SK-N-DZ (cell line): Measurements from ENCODE around the gene NFS1. TPM values are rescaled to one million over a fixed set of nuclear protein-coding genes. Genes with fewer than 3 reads are reported as not detected.
"Not testable (repeated sequence)": the region's sequence is repeated elsewhere in the genome, so short reads cannot be mapped to it uniquely, and the experiment has no call there.

Source experiments
- DNase-seq: peaks from one replicate; pipeline ENCODE4 v3.0.0-alpha.2; 2015; ENCODE audit warnings: low spot score
- polyA plus RNA-seq, 2 experiments: library from polyadenylated mRNA; depleted of rRNA; stranded (reverse); fragments of >200 nt; gene quantifications; 2 replicates each; pipeline ENCODE4 v1.2.3, GENCODE V29; 2014

The NFS1 gene
- polyA plus RNA-seq (2014; cell fraction: cytosol; rRNA removed) = 54.3 and 61.6 TPM in 2 replicates
- 29.0 and 50.1 TPM in 2 replicates for polyA plus RNA-seq (2014; cell fraction: nucleus; rRNA removed)

DNA sequence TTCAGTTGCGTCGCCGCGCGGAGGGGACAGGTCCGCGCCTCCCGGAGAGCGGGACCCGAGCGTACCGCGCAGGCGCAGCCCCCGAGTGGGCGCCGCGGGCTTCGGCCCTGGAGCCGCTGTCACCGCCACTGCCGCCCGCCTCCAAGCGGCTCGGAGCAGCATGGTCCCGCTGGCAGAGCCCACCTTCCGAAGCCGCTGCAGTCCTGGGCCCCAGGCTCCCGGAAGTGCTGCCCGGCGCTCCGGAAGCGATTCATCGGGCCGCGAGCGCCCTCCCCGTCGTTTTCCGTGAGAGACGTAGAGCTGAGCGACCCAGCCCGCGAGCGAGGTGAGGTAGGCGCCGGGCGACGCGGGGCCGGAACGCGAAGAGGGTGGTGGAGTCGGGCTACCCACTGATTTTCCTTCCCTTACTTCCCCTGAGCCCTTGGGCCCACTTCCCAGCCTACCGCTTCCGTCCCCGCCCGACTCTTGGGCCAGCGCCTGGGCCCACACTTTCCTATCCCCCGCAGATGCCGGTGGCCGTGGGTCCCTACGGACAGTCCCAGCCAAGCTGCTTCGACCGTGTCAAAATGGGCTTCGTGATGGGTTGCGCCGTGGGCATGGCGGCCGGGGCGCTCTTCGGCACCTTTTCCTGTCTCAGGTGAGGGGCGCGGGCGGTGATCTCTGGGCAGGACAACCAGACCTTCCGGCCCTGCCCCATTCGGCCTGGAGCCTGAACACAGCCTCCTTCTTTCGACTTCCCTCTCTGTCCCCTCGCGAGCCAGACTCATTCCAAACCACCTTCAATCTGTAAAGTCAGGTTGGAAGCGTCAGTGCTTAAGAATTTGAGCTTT, at the start of gene NFS1, which contains the start of gene ROMO1:
Gene NFS1 (minus strand): TSS at position 226 of the 830 bp plus-strand sequence. CDS start 64 bp downstream, at position 162.
Gene ROMO1 (plus strand): TSS at position 279 of the 830 bp plus-strand sequence. CDS start 228 bp downstream, at position 507.
- peak; percentile 95 for DNase-seq

DNA sequence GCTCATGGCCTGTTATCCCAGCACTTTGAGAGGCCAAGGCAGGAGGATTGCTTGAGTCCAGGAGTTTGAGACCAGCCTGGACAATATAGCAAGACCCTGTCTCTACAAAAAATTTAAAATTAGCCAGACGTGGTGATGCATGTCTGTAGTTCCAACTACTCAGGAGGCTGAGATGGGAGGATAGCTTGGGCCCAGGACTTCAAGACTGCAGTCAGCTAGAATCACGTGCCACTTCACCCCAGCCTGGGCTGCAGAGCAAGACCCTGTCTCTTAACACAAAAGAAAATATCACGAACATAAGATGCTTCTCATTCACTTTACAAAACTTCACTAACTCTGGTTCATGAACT, 45.3 kb upstream of the NFS1 start:
- DNase-seq = not testable (repeated sequence)

DNA sequence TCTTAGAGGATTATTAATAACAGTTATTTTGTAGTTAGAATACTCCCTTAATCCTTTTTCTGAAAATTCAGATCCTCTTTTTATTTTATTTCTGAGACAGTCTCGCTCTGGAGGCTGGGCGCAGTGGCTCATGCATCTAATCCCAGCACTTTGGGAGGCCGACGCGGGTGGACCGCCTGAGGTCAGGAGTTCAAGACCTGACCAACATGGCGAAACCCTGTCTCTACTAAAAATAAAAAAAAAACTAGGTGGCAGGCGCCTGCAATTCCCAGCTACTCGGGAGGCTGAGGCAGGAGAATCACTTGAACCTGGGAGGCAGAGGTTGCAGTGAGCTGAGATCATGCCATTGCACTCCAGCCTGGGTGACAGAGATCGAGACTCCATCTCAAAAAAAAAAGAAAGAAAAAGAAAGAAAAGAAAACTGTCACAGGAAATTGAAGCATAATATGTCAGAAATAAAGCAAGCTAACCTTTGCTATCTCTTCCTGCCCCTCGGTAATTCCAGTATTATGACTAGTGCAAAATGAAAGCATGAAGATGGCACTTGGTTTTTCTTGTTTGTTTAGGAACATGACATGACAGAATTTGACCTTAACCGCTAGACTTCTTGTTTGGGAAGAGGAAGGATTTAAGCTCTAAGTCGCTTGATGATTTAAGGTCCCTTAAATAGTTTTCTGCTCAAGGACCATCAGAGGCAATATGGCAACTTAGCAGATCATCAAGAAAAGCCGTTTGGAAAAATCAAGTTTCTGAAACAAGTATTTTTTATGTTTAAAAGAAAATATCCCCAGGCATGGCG, 44.7 kb upstream of the NFS1 start:
- DNase-seq = no peak

DNA sequence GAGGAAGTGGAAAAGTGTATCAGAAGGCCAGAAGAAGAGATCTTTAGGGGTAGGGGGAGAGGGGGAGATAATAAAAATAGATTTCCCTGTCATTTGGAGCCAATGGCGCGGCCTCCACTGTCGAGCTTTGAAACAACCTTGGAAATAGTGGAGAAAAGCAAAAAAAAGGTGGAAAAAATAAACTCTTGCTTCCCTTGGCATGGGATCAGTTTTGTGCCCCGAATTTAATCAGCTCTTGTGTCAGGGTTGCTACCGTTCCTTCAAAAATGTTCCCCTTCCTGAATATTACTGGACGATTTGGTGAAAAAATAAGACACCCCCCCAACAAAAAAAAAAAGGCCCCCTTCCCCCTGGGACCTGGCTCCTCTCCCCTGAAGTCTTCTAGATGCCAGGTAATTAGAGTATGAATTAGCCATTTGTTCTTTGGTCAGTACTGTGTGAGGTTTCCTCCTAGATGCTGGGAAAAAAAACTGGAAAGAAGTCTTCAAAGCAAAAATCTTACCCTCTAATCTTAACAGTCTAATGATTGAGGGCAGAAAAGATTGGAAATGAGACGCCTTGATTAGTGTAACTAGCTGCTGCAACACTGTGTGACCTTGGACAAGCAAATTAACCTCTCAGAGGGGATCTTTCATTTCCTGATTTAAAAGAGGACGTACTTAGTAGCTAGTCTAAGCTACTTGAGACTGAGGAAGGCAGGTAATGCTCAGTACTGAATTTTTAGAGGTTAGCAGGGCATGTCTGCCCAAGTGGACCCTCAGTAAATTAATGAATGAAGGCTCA, 43.8 kb upstream of the NFS1 start:
- DNase-seq = peak; percentile 40

DNA sequence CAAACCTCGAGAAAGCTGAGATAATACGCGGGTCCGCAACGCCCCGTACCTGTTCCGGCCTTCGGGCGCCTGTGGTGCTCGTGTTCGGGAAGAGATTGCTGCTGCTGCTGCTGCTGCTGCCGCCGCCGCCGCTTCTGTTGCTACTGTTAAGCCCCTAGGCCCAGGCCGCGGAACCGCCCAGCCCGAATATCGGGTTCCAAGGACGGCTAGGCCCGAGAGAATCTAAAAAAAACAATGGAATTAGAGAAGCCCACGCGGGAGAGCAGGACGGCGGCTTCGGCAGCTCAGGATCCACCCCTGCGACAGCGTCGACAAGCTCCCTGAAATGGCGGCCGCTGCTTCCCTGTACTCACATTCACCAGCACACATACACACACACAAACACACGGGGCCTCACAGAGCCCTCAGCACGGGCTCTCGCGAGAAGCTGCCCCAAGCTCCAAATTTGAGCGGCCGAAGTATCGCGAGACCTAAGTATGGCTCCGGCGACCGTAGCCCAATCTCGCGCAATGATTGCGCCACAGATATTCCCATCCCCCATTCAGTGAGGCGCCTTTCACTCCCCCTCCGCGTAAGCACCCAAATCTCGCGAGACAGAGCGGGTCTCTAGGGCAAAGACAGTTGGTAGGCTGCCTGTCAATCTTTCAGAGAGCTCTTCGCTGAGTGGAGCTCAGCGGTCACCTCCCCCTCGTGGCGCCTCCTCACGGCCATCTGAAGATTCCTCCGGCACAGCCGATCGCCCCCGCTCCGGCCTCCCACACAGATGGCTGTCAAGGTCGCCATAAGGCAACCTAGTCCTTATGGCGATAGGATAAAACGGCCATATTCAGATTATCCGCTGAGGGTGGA, 43.0 kb upstream of the NFS1 start, which contains the start of gene RBM39:
Gene RBM39 (minus strand): TSS at position 369 of the 849 bp plus-strand sequence. CDS start 1,386 bp downstream, outside the sequence.
- DNase-seq = peak; percentile 100

DNA sequence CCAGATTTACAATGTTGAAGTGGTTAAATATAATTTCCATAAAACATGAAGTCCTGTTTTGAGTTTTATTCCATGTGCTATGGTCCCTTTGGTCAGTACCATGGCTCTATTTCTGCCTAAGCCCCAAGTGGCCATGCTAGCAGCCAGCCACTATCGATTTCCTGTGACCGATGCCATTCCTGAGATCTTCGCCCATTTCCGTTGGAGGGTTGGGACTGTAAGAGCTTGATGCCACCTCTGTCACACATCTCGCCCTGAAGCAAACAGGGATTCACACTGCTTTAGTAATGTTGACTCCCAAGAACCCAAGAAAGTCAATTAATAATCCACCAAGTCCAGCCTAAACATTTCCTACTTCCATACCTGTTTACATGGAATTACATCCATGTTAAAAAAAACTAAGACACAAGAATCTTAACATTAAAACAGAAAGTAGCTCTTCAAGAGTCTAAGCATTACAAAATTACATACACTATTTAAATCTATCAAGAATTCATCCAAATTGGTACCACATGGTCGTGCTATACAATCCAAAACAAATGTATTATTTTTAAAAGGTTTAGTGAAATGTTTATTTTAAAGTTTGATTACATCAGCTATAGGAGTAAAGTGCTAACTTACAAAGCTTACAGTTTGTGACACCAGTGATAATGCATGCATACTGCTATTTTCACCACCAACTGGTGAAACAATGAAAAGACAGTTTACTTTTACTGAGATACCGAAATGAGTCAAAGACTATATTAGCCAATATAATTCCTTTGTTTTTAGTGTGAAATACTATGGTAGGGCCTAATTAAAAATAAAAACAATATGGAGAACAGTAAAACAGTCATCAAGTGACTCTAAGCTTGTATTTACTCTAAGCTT, 40.4 kb upstream of the NFS1 start:
- no peak for DNase-seq

DNA sequence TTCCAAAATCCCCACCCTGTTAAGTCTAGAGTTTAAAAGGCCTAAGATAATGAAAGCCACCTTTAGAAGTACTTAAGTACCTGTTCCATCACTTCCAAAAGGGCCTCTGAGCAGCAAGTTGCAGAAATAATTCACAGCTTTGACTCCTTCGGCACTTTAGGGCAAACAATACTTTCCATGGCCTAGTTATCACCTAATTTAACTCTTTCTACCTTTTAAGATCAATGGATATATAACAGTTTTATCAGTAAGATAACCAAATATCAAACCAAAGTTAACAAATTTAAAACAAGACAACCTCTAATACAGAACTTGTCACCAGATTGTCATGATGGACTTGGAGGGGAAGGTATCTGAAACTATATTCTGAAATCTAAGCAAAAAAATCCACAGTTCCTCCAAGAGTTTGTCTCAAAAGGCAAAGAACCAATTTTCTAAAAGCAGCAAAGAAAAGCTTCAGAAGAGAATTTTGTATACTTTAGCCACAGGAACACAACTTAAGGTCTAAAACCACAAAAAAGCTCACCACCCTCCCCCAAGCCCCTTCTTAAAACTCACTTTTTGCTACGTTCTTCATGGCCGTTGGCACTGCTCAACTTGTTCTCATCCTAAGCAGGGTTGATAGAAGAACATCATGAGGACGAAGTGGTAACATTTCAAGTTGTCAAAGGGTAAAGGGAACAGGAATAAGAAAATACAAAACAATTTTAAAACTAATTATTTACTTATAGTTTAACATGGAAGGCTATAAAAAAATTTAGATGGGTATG, 39.4 kb upstream of the NFS1 start:
- DNase-seq = no peak

DNA sequence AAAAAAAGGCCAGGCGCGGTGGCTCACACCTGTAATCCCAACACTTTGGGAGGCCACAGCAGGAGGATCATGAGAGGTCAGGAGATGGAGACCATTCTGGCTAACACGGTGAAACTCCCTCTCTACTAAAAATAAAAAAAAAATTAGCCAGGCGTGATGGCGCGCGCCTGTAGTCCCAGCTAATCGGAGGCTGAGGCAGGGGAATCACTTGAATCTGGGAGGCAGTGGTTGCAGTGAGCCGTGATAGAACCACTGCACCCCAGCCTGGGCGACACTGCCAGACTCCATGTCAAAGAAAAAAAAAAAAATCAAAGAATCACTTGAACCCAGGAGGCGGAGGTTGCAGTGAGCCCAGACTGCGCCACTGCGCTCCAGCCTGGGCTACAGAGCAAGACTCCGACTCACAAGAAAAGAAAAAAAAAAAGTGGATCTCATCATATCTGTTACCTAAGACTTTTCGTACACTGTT, 38.7 kb upstream of the NFS1 start:
- no peak for DNase-seq

DNA sequence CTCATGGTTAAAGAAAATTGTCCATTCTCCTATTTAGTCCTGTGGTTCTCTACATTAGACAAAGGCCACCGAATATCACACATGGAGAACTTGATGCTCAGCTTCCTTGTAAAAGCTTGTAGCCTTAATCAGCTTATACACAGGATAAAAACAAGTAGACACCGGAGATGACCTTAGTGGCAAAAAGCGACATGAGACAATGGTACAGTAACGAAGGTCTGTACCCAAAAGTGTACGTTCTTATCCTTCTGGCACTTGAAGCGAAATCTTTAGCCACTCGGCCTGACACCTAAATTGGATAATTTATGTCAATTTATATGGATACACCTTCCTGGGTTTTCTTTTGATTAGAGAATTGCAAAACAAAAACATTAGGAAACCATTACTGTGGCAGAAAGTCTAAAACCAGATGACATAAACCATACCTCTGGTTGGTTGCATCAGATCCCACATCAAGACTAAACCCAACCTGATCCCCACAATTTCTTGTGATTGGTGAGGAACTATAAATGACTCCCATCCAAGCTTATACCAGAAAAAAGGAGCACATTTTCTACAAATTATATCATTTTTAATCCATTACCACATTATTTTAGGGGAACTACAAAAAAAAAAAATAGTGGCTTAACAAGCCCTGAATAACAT, 36.8 kb upstream of the NFS1 start:
- DNase-seq = no peak

DNA sequence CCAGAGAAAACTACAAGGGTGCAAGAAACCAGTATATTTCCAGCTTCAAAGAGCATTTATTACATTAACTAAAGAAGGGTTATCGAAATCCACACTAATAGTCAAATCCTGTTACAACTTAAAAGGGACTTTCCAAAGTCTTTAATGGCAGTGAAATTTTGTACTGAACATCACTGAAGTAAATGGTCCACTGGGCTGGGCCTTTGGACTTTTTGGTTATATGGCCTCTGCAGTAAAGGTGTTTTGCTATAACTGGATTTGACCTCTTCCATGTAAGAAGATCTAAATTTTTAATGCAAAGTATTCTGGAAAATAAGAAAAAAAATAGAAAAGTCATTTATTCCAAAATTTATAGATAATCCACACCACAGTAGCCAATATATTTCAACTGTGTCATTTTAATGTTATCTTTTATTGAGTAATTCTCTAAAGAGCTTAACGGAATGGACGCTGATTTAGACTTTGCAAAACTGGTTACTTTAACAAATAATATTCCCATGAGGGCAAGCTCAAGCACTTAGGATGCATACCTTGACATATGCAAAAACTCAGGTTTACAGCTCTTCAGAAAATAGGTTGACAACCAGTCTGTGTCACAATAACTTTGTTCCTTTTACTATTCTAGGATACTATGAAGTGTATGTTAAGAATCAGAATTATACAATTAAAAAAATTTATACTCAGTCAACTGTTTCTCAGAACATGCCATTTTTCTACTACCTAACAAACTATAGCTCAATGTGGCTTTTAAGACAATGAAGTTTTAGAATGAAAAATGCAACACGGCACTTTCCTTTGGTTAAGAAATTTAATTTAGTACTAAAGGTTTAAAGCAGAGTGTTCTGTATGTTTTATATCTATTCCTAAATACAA, 35.9 kb upstream of the NFS1 start:
- no peak for DNase-seq

DNA sequence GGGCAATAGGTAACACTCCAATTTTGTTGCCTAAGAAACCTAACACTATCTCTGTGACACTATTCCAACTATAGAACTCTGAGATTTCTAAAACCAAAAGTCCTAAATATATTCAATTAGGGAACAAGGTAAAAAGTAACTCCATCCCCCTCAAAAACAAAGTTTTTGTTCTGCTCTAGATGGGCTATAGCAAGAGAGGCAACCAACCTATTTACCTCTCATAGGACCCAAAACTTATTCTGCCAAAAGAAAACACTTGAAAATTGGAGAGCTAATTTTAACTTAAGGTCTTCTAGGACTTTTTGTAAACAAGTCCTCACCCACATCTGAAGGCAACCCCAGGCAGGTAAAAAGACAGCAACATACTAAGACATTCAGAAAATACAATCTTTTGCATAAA, 35.2 kb upstream of the NFS1 start:
- no peak for DNase-seq

DNA sequence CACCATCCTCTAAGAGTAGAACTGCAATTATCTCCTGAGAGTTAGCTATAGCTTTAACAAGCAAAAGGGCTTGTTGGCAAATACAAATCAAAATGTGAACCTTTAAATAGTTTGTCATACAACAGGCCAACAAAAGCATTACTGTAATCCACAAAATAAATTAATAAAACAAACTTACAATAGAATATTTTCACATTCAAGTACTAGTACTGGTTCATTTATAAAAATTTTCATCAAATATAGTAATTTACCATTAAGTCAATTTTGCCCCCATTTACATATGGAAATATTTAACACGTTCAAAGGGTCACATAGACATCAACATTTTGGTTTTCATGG, 33.5 kb upstream of the NFS1 start:
- DNase-seq = no peak

DNA sequence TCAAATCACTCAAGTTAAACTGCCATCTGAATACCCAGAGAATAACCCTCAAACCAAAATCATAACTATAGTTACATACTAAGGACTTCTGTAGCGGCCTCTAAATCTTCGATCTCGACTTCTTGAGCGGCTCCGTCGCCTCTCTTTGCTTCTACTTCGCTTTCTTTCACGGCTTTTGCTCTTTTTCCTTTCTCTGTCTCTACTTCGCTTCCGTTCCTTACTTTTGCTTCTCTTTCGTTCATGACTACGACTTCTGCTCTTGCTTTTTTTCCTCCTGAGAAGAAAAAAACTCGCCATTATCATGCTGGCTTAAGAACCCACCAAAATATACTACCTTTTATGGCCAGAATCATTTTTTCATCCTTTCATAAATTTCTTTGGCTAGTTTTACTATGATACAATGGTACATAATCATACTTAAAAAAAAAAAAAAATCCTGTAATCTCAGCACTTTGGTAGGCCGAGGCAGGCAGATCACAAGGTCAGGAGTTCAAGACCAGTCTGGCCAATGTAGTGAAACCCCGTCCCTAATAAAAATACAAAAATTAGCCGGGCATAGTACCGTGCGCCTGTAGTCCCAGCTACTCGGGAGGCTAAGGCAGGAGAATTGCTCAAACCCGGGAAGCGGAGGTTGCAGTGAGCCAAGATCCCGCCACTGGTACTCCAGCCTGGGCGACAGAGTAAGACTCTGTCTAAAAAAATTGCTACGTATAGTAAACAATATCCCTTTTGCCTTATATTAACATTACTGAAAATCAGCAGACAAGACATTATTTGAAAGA, 32.9 kb upstream of the NFS1 start:
- no peak for DNase-seq

DNA sequence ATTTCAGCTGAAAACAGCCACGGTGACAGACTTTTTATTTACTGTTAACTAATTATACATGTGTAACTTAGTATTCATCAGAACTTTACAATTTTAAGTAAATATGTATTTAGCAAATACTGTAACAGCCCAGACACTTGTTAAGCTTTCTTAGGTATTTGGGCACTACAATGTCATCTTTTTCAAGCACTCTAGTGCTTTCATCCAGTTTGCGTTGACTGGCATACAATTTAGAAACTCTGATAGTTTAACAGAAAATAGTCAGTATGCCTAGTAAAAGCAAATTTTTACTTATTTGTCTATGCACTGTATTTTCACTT, 32.3 kb upstream of the NFS1 start:
- no peak for DNase-seq

DNA sequence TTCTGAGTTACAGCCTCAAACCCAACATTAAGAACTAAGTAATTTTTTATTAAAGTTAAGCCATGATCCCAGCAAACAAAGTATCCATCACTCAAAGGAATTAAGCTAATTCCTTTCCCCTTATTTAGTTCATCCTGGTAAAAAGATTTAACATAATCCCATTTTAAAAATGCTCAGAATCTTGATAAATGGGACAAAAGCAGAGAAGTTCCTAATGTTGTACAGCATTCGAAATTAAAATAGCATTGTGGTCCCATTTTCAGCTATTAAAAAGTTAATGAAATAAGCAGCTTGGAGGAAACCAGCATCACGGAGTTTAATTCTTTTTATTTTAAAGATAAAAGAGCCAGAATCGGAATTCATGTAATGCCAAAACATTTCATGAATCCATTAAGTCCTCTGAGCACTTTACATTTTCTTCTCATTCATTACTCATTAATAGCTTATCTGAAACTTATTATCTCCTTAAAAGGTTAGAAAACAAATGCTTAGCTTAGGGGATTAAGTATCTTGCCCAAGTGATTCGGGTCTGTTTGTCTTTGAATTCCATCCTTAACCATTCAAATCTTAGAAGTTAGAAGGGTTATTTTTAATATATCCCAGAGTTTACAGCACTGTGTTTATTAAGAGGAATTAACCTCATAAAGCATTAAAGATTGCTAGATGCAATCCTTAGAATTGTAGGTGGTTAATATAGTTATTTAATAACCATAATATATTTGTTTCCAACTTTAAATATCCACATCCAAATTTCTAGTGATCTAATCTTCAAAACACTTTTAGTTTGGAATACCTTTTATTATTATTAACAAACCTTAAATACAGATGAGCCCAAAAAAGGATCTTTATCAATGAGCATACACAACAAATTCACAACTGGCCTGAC, 31.7 kb upstream of the NFS1 start:
- DNase-seq = no peak
